Activated T-cell treated with anti-CD3 and anti-CD28 coated beads for 4 hours (primary cell): ENCODE results near the gene SERINC3.

Source experiments
- DNase-seq: peaks from one replicate; pipeline ENCODE4 v3.0.0-alpha.2; 2020

The SERINC3 gene

DNA sequence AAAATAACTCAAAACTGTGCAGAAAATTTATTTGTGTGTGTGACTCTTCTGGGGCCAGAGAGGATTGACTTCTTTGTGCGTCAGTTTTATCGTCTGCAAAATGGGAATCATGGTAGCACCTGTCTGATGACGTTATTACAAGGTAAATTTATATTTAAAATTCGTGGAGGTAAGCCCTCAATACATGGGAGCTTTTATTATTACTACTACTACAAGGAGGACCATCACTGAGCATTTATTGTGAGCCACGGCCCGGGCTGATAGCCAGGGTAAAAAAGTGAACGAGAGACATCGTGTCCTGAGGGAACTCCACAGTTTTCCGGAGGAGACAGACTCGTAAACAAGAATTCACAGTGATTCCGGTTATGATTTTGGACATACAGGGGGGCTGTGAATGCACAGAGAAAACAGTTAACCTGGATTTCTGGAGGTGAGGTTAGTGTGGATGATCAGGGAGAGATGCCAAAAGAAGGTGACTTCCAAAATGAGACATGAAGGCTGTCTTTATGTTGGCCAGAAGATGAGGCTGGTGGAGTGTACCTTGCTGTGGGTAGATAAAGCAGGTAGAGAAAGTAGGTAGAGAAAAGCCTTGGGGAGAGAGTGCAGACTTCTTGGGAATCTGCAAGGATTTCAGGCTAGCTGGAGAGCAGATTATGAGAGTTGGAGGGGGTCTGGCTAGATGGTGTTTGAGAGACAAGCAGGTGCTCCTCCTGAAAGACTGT lies 10.6 kb upstream of the SERINC3 start:
- no peak for DNase-seq

DNA sequence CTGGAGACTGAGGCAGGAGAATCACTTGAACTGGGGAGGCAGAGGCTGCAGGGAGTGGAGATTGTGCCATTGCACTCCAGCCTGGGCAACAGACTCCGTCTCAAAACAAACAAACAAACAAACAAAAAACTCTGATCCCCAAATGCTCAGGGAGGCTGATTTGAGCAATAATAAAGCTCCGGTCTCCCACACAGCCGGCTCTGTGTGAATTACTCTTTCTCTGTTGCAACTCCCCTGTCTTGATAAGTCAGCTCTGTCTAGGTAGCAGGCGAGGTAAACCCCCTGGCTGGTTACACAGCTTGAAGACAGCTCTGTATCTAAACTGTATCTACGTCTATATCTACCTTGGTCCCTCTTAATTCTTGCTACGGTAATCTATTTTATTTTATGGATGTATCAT lies 6.4 kb upstream of the SERINC3 start:
- DNase-seq, result no peak

DNA sequence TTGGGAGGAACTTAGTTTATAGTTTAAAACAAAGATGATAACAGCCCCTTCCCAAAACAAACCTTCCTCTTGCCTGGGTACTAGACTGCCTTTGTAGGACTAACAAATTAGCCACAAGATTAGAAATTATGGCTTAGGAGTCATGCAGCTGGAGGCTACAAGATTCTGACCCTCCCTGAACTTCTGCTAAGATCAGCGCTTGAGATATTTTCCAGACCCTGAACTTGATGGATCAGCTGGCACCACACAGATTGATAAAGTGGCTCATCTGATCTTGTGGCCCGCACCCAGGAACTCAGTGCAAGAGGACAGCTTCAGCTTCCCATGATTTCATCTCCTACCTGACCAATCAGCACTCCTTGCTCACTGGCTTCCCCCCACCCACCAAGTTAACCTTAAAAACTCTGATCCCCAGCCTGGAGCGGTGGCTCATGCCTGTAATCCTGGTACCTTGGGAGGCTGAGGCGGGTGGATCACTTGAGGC lies 5.9 kb upstream of the SERINC3 start:
- DNase-seq, result no peak

DNA sequence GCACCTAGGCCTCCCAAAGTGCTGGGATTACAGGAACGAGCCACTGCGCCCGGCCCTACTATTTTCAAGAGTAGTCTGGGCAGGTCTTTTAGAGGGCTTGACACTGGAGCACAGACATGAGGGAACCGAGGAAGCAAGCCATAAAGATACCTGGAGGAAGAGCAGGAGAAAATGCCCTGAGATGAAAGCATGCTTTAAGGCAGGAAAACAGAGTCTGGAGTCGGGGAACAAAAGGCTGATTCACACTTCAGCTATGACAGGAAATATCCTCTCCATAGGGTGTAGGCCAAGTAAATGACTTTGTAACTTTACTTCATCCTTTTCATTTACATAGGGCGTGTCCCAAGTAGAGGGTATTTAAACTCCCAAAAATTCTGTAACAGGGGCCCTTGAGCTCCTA lies 4.3 kb upstream of the SERINC3 start:
- DNase-seq, result no peak

DNA sequence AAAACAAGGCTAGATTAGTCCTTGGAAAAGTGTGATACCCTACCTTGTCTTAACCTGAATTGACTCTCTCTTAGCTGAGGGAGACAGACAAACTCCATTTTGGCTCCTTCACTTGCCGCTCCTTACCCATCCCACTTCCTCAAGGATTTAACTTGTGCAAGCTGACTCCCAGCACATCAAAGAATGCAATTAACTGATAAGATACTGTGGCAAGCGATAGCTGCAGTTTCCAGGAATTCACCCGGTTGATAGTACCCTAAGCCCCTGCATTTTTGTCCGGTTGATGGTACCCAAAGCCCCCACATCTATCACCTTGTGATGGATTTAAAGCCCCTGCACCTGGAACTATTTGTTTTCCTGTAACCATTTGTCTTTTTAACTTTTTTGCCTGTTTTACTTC lies 1.9 kb upstream of the SERINC3 start:
- no peak for DNase-seq

DNA sequence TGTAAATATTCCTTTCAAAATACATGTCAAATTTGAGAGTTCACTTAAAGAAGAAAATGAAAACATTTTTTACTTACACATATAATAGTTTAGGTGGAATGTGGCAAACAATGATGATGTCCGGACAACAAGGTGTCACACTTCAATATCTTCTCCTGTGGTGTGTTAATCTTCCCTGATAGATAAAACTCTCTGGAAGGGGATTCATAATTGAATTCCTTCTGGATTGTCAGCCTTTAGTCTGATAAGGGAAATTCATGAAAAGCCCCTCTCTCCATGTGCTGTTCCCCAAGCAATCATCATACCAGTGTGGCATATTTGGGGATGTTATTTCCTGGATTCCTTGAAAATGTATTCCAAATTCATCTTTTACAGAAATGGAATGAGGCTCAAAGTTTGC lies 971 bp upstream of the SERINC3 start:
- DNase-seq, result no peak

DNA sequence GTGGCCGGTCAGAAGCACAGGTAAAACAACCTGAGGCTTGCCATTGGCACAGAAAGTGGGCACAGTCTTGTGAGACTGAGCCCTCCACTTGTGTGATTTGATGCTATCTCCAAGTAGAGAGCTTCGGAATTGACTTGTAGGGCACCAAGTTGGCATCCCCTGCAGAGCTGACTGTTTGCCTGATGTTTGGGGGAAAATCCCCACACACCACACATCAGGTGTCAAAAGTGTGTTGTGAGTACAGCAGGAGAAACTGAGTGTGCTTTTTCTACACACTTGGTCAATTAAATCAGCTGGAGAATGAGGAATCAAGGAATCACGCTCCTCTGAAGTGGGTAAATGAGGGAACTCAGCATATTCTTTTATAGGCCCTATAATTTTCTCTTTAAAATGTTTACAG lies 989 bp downstream of the SERINC3 start:
- DNase-seq, result no peak

DNA sequence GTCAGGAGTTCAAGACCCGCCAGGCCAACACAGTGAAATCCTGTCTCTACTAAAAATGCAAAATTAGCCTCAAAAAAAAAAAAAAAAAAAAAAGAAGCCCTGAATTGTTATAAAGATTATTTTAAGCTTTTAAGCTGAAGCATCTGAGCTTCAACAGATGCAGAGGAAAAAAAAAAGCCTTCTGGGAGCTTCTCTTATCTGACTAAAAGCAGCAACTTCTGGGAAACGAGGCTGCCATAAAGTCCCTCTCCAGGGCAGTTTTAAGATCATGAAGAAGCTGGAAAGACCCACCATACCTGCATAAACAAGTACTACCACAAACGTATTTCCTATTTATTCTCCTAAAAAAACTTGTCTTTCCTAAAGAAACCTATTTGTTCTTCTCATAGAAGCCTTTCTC lies 3.6 kb downstream of the SERINC3 start:
- no peak for DNase-seq

DNA sequence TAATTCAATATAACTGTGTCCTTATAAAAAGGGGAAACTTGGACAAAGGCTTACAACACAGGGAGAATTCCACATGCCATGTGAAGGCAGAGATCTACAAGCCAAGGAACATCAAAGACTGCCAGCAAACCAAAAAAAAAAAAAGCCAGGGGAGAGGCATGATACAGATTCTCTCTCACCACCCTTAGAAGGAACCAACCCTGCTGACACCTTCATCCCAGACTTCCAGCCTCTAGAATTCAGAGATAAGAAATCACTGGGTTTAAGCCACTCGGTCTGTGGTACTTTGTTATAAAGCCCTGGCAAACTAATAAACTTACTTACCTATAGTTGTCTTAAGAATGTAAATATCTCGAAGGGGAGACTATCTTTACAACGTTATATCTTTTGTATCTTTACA lies 4.4 kb downstream of the SERINC3 start:
- no peak for DNase-seq

DNA sequence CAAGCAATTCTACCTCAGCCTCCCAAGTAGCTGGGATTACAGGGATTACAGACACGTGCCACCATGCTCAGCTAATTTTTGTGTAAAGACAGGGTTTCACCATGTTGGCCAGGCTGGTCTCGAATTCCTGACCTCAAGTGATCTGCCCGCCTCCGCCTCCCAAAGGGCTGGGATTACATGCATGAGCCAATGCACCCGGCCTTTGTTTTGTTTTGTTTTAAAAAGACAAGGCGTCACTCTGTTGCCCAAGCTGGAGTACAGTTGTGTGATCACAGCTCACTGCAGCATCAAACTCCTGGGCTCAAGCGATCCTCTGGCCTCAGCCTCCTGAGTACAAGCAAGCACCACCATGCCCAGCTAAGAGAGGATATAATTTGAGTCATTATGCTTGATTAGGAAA lies 5.4 kb downstream of the SERINC3 start:
- DNase-seq, result no peak

DNA sequence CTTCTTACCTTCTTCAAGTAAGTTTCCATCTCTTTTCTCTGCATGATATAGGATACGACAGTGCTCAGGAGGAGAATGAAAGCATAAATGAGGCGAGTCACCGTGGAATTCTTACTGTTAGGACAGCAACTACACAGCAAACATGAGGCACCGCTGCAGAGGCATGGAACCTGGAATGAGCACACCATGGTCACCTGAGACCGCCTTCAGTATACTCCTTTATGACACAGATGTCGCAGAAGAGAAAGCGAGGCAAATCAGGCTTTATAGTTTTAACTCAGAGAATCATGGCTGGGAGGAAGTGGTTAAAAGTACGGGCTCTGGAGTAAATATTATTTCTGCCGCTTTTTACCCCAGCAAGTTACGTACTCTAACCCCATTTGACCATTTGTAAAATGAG lies 8.0 kb downstream of the SERINC3 start:
- DNase-seq, result no peak

DNA sequence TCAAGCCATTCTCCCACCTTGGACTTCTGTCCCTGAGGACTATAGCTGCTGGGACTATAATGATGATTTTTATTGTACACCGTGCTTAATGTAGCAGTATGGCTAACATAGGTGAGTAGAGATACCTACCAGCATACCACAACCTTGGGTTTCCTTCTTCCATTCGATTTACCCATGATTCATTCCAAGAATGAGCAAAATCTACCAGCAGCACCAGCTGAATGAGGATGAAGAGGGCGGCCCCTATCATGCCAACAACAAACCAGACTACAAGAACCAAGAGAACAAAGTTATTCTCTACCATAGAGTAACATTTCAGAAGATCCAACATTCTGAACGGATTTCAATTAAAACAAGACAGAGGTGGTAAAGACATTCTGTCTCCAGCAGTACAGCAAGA lies 12.1 kb downstream of the SERINC3 start:
- DNase-seq, result no peak

DNA sequence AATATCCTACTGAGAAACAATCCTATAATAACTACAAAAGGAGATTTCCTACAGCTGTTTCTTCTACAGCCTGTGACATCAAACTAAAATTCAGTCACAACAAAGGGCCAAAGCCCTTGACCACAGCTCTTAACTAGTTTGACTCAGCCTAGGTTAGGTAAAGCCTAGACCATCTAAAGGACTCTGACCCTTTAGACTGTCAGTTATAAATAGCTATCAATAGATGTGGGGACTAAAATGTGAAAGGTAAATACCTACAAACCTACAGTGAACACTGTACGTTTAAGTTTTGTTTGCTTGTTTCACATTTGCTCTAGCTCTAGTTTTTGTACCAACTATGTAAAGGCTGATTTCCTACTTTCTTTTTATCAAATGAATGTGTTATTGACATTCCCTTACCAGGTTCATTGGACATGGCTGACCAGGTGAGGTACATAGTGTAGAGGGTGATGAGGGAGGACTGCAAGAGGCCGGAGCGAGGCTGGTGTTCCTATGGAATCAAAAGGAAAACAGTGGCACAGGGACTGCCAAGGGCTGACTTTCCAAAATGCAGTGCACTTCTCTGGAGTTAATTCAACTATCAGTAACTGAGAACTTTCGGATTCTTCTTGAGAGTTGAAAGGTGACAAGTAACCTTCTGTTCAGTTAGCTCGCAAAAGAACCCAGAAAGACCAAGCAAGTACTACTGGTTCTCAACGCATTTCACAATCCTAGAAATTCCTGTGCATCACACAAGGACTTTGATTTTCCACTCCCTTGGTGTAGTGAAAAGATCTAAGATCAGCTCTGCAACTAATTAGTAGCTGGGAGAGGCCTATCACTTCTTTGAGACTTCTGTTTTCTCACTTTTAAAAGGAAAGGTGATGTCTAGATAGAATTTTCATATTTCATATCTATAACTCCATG lies 17.2 kb downstream of the SERINC3 start:
- no peak for DNase-seq

DNA sequence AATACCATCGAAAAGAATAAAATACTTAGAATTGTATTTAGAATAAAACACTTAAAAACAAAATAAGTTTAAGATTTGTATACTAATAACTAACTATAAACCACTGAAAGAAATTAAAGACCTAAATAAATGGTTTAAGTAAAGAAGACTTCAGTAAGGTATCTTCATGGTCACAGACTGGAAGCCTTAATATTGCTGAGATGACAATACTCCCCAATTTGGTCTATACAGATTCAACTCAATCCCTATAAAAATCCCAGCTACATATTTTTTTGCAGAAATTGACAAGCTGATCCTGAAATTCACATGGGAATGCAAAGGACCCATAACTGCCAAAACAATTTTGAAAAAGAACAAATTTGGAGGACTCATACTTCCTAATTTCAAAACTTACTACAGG lies 18.9 kb downstream of the SERINC3 start:
- no peak for DNase-seq

DNA sequence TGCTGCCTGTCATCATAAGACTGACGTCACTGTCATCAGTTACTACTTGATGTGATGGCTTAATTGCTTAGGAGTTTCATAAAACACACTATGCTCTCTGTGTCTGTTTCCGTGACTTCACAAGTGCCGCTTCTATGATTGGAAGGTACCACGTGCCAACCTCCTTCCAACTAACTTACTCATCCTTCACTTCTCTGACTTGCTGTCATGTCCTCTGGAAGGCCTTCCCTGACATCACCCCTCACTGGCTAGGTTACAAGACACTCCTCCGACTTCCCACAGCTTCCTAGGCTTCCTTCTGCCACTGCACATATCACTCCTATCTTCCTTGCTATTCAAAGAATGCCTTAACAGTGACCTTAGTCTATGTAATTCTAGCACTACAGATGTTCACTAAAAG lies 20.4 kb downstream of the SERINC3 start:
- no peak for DNase-seq

DNA sequence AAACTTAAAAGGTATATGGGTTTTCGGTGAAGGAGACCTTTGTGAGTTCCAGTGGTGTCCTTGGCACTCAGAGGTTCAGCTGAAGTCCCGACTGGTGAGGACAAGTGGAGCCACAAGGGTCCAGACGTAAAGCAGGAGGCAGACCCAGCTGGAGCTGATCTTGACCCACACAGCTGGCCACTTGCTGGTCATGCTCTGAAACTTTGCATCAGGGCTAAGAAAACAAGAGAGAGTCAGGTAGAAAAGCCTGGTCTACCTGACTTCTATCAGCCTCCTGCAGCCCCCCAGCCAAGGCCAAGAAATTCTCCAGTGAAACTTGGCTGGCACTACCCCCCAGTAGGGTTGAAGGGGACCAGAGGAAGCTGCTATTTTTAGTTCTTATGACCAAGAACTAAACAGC lies 21.6 kb downstream of the SERINC3 start:
- DNase-seq, result no peak

DNA sequence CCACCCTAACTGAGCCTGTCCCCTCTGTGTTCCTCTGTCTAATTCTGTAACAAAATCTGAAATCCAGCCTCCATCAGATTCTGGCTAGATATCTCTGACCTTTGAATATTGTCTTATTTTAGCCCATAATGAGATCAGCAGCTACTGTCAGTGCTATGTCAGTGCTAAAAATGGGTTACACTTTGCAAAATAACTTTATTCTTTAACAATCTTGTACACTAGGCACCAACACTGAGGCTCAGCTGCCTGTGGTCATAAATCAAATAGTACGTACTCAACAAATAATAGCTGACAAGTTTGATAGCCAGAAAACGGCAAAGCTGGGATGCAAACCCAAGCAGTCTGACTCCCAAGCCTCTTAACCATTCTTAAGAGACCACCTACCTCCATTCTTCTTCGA lies 24.1 kb downstream of the SERINC3 start:
- no peak for DNase-seq

DNA sequence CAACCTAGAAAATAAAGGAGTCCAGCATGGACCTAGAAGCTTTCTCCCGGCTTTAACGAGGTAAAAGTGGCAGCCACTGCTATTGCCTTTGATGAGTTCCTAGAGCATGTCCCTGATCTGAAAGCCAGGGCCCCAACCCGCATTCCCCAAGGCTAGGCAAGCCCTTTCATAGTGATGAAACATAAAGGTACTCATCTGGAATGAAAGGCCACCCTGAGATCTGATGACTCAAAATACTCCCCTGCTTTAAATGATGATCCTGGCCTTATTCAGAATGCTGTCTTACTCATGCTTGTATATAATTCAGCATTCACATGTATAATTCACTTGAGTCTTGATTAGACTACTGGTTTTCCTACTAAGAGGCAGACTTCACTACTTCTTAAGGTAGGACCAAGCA lies 24.9 kb downstream of the SERINC3 start:
- DNase-seq, result no peak

DNA sequence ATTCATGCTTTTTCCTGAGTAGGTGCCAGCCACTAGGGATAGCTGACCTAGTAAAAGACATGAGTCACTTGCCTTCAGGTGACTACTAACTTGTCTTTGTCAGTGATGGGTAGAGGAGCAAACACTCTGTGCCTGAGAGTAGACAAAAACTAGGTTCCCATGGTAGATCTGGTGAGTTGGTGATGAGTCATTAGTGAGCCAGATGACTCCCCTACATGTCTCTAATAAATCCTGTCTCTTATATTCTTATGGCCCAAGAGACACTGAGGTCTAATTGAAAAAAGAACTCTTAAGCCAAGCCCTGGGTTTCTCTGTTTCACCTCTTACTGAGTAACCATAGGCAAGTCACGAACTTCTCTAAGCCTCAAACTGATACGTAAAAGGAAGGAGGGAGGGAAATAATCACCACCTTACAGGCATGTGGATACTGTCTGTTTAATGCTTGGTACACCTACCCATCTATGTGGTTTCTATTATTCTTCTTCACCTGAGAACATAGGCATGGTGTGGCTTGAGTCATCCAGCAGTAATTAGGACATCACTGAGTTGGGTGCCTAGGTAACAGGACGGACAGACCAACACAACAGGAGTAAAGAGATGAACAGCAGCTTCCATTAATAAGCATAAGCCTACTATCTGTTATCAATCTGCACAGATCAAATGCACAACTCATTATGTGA lies 25.9 kb downstream of the SERINC3 start:
- DNase-seq, result no peak

DNA sequence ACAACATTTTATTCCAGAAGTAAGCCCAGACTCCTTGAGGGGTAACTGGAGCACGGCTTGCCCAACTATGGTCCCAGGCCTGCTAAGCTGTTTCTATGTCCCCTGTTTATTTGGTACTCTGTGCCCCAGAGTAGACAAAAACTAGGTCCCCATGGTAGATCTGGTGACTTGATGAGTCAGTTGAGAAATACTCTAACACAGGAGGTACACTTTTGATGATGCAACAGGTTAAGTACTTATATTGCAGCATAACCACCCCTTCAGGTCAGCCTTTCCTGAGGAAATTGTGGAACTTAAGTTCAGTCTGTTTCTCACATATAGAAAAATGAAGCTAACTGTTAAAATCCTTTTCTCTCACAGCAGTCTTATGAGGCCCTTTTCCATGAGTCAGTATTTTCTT lies 26.6 kb downstream of the SERINC3 start:
- DNase-seq, result no peak

DNA sequence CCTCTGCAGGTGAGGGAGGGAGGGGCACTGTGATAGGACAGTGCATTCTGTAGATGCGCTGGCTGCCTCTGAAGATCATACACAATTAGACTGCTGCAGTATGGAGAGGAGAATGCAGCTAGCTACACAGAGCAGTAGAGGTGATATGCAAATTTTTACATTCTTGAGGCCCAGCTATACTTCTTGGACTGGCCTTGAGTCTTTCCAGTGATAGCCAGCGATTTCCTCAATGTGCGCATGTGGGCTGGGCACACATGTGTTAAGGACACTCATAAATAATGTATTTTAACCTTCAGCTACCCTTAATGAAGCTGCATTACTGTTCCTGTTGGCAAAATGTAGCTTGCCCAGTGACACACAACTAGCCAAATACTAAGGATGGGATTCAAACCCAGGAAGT lies 27.2 kb downstream of the SERINC3 start:
- no peak for DNase-seq

DNA sequence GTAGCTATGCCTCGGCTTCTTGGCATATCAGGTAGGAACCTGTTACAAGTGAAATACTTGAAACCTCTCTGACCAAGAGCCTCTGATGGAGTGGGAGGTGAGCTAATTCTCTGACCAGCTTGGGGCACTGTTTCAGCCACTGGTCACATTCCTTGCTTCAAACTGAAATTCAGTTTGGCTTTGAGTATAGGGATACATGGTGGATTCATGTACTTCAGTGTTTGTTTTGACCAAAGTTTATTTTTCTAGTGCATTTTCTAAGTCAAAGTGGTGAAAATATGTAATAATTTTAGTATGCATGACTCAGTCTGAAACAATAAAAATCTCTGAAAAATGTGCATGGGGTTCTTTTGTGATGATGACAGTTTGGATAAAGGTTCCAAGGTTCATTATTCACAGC lies 27.6 kb downstream of the SERINC3 start:
- no peak for DNase-seq

DNA sequence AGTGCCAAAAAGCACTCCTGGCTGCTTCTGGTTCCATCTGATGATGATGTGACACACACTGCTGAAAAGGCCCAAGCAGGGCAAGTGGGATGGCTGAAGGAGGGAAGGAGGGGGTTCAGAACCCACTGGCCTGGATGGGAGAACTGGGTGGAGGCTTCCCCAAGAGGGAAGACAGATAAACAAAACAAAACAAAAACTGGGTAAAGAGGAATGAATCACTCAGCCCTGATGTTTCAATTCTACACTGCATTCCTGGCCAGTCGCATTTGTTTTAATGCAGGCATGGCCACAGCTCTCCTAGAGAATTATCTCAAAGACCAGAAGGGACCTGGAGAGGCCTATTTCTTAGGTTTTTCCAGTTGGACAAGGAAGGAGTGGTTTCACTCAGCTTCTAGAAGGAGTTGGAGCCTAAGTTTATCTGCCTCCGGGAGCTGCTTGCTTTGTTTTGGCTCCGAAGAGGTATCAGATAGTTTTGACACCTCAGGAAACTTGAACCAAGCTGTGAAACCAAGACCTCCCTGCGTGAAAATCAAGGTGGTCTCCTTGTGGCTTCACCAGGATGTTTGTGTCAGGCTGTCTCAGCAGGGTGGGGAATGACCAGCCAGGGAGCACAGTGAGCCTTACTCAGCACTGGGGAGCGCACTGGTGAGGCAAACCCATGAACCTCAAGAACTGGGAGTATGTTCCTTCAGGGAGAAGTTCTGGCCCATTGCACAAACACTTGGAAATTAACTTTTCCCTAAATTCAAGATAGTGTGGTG lies 30.1 kb downstream of the SERINC3 start:
- DNase-seq, result no peak
